Measurements from ENCODE around the gene ERAL1.

ERAL1 gene

DNA sequence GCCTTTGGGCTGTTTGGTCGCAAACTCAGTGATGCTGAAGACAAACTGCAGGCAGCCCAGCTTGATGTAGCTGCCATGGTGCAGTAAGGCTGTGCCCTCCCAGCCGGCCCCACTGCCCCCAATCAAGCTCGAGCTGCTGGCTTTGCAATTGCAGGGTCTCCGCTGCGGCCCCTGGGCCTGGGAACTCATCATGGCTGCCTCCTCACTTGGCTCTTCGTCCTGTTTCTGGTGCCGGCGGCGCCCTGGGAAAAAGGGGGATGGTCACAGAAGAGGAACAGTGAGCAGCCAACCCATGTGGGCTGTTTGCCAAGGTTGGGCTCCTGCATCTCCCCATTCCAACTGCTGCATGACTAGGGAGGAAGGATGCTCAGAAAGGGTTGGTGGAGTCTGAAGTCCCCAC is 51.5 kb downstream of the ERAL1 start:
- Histone ChIP-seq H3K27ac (ENCODE audit: low read length) (no peak overlapping the region), H3K36me3 (ENCODE audit: control insufficient read depth, low read depth, low read length) (peaks cover 55% of the 10 kb centered on the region), H3K27me3 (ENCODE audit: control insufficient read depth, insufficient read depth, low read length) (no peaks in the 10 kb centered on the region), H3K9ac (ENCODE audit: low read length) (no peak overlapping the region), H3K4me3 (ENCODE audit: low read length) (no peak overlapping the region), H3K9me3 (ENCODE audit: control insufficient read depth, low read depth, low read length) (no peaks in the 10 kb centered on the region), H3K4me1 (ENCODE audit: control insufficient read depth, low read depth, low read length) (peaks cover 10% of the 10 kb centered on the region)

DNA sequence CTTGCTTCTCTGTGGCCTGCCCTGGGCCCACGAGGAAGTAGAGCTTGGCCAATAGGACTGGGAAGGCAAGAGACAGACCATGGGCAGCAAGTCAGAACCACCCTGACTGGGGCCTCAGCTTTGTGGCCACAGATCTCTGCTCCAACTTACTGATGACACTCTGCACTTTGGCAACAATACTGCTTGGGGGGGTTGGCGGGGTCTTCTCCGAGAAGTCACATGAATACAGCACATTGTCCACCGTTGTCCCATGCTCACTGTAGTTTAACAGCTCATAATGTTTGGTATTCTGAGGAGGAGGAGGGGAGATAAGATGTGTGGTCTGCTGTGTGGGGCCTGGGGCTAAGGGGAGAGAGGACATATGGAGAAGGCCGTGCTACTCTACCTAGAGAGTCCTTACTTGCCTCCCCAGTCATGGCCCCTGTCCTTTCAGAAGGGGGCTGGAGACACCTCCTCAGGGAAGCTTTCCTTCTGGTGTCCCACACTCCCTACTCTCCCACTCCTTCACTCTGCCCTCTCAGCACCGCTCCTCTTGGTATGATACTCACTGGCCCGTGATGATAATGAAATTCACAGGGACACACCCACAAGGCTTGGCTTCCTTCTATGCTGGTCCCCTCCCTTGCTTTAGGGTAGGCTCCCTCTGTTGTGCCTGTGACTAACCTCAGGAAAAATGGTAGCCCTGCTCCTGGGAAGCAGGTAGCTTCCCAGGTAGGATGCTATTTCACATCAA is 52.1 kb downstream of the ERAL1 start:
- H3K9ac ChIP-seq (ENCODE audit: low read length): no peak overlapping the region
- H3K27ac ChIP-seq (ENCODE audit: low read length): no peak overlapping the region
- peaks cover 61% of the 10 kb centered on the region for H3K36me3 ChIP-seq (ENCODE audit: control insufficient read depth, low read depth, low read length)
- peaks cover 5% of the 10 kb centered on the region for H3K4me1 ChIP-seq (ENCODE audit: control insufficient read depth, low read depth, low read length)
- no peaks in the 10 kb centered on the region for H3K9me3 ChIP-seq (ENCODE audit: control insufficient read depth, low read depth, low read length)
- H3K27me3 ChIP-seq (ENCODE audit: control insufficient read depth, insufficient read depth, low read length): no peaks in the 10 kb centered on the region
- H3K4me3 ChIP-seq (ENCODE audit: low read length): no peak overlapping the region

DNA sequence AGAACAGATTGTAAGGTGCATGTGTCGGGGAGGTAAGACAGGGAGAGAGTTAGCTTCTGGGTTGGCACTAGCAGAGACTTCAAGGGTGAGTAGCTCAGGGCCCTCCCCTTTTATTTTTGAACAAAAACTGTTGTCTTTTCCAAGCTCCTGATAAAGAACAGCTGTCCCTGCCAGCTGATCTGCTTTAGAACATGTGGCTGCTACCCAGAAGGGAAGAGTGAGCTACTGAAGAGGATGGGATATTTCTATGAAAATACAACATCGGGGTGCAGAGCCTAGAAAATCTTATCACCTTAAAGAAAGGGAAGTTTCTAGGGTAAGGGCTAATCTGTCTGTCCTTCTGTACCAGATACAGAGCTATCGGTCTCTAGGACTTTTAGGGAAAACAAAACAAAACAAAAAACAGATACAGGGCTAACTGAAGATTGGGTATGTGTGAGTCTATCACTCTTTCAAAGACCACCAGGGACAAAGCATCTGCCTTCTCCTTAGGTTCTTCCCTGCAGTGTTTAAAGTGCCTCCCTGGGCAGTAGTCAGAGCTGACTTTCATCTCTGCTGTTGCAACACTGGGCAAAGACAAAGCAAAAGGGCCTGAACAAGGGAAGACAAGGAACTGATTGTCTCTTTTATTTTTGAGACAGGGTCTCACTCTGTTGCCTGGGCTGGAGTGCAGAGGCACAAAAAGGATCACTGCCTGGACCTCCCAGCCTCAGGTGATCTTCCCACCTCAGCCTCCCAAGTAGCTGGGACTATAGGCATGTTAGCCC is 53.1 kb downstream of the ERAL1 start:
- Histone ChIP-seq H3K27me3 (ENCODE audit: control insufficient read depth, insufficient read depth, low read length) (no peaks in the 10 kb centered on the region), H3K4me1 (ENCODE audit: control insufficient read depth, low read depth, low read length) (peaks cover 4% of the 10 kb centered on the region), H3K9me3 (ENCODE audit: control insufficient read depth, low read depth, low read length) (no peaks in the 10 kb centered on the region), H3K27ac (ENCODE audit: low read length) (no peak overlapping the region), H3K4me3 (ENCODE audit: low read length) (no peak overlapping the region), H3K9ac (ENCODE audit: low read length) (no peak overlapping the region), H3K36me3 (ENCODE audit: control insufficient read depth, low read depth, low read length) (peaks cover 71% of the 10 kb centered on the region)

DNA sequence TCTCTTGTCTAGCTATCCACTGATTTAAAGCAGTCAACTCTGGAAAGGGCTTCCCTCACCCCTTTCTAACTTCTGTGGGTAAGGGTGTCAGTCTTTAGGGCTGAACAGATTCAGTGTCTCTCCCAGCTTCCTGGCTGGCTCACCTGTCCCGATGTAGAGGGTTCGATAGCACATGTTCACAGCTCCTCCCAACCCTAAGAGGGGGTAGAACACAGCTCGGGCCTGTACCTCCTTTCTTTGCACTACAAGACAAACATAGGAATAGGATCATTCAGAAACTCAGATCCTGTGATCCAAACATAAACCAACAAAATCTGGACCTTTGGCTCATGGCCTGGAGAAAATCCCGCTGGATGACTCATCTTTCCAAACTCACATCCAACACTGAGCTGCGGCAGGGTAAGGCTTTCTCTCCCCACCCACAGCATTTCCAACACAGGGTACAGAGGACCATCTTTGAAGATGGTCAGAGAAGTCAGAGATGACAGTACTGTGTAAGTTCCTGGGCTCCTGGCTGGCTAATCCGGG is 53.9 kb downstream of the ERAL1 start:
- no peaks in the 10 kb centered on the region for H3K9me3 ChIP-seq (ENCODE audit: control insufficient read depth, low read depth, low read length)
- H3K9ac ChIP-seq (ENCODE audit: low read length): no peak overlapping the region
- H3K27ac ChIP-seq (ENCODE audit: low read length): no peak overlapping the region
- no peak overlapping the region for H3K4me3 ChIP-seq (ENCODE audit: low read length)
- H3K27me3 ChIP-seq (ENCODE audit: control insufficient read depth, insufficient read depth, low read length): no peaks in the 10 kb centered on the region
- peaks cover 4% of the 10 kb centered on the region for H3K4me1 ChIP-seq (ENCODE audit: control insufficient read depth, low read depth, low read length)
- peaks cover 79% of the 10 kb centered on the region for H3K36me3 ChIP-seq (ENCODE audit: control insufficient read depth, low read depth, low read length)

DNA sequence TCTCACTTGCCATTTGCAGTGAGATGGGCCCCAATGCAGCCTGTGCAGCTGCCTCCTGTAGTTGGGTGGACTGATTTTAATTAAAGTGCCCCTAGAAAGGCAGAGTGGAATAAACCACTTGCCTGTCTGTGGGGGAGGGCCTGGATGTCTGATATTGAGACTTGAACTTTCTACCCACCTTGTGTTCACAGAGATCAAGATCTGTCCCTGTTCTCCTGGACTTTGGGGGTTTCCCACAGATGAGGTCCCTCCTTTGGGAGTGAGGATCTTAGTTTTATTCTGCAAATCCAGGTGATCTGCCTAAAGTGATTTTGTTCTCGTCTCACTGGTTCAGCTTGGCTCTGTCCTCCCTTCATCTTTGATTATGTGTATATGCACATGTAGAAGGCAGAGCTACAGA is 55.7 kb downstream of the ERAL1 start:
- Histone ChIP-seq H3K36me3 (ENCODE audit: control insufficient read depth, low read depth, low read length) (peaks cover 94% of the 10 kb centered on the region), H3K27me3 (ENCODE audit: control insufficient read depth, insufficient read depth, low read length) (no peaks in the 10 kb centered on the region), H3K9ac (ENCODE audit: low read length) (no peak overlapping the region), H3K4me1 (ENCODE audit: control insufficient read depth, low read depth, low read length) (peaks cover 4% of the 10 kb centered on the region), H3K9me3 (ENCODE audit: control insufficient read depth, low read depth, low read length) (no peaks in the 10 kb centered on the region), H3K4me3 (ENCODE audit: low read length) (no peak overlapping the region), H3K27ac (ENCODE audit: low read length) (no peak overlapping the region)
